OCI-LY7 (cell line): ENCODE results near the gene HBE1. TPM values are rescaled to one million over a fixed set of nuclear protein-coding genes. Genes with fewer than 3 reads are reported as not detected.
A peak's percentile ranks its signal among the peaks of the same experiment; 100 is the strongest.

Source experiments
- BruUV-seq: library from RNA; stranded (reverse); fragments of 400-500 nt; replicated peaks from 2 replicates; lab custom pipeline; 2021; lab: Mats Ljungman, UMichigan
- CTCF ChIA-PET: fragments of 300-600 bp; sonication (Branson Sonifier 250); formaldehyde crosslinking; loops from one replicate; lab custom pipeline; 2022; ENCODE audit warnings: antibody characterized with exemption; ENCODE audit not compliant: unreplicated experiment; lab: Charles Lee
- POLR2A ChIA-PET: fragments of 300-600 bp; sonication (Branson Sonifier 250); formaldehyde crosslinking; loops from one replicate; lab custom pipeline; 2022; ENCODE audit warnings: antibody characterized with exemption; lab: Charles Lee
- DNase-seq: peaks from one replicate; pipeline ENCODE4 v3.0.0-alpha.2; 2015; ENCODE audit warnings: low spot score
- H2AFZ ChIP-seq: fragments of 200-600 bp; sonication (generic), shearing (Covaris generic); 2 replicates; pipeline ENCODE4 v1.6.1; 2014; ENCODE audit warnings: mild to moderate bottlenecking, antibody characterized with exemption, low read length, moderate library complexity
- H3K27ac ChIP-seq: fragments of 200-600 bp; sonication (generic); 2 replicates; pipeline ENCODE4 v1.5.1; 2014; ENCODE audit warnings: mixed run types, low read depth, mild to moderate bottlenecking, moderate library complexity, low read length, inconsistent platforms; ENCODE audit not compliant: poor library complexity, severe bottlenecking
- H3K36me3 ChIP-seq: fragments of 200-600 bp; sonication (generic); 2 replicates; pipeline ENCODE4 v1.6.1; 2014; ENCODE audit warnings: mild to moderate bottlenecking, antibody characterized with exemption, low read length, moderate library complexity, mixed read lengths; ENCODE audit not compliant: insufficient read depth
- H3K4me1 ChIP-seq: fragments of 200-600 bp; sonication (generic); 2 replicates; pipeline ENCODE4 v1.5.1; 2014; ENCODE audit warnings: mild to moderate bottlenecking, low read length; ENCODE audit not compliant: insufficient read depth, poor library complexity, severe bottlenecking
- H3K4me2 ChIP-seq: fragments of 200-600 bp; sonication (generic); 2 replicates; pipeline ENCODE4 v1.6.1; 2014; ENCODE audit warnings: mild to moderate bottlenecking, low read length
- H3K4me3 ChIP-seq: fragments of 200-600 bp; sonication (generic); 2 replicates; pipeline ENCODE4 v1.5.1; 2014; ENCODE audit warnings: mild to moderate bottlenecking, low read depth, low read length; ENCODE audit not compliant: poor library complexity, severe bottlenecking
- H3K79me2 ChIP-seq: fragments of 200-600 bp; sonication (generic); 2 replicates; pipeline ENCODE4 v1.6.1; 2016; ENCODE audit warnings: low read depth, mild to moderate bottlenecking, low read length, moderate library complexity, mixed read lengths; ENCODE audit not compliant: insufficient read depth
- H3K9me2 ChIP-seq: fragments of 200-600 bp; sonication (generic); 2 replicates; pipeline ENCODE4 v1.6.1; 2016; ENCODE audit warnings: mild to moderate bottlenecking, low read length, mixed read lengths; ENCODE audit not compliant: insufficient read depth
- H3K9me3 ChIP-seq: fragments of 200-600 bp; sonication (generic); 2 replicates; pipeline ENCODE4 v1.6.1; 2014; ENCODE audit warnings: mild to moderate bottlenecking, mixed run types, low read length, mixed read lengths
- H4K20me1 ChIP-seq: fragments of 200-600 bp; sonication (generic); 2 replicates; pipeline ENCODE4 v1.6.1; 2014; ENCODE audit warnings: mild to moderate bottlenecking, antibody characterized with exemption, low read length, moderate library complexity, mixed read lengths; ENCODE audit not compliant: insufficient read depth
- EZH2phosphoT487 ChIP-seq: fragments of 200-600 bp; sonication (generic); IDR thresholded peaks from 2 replicates; pipeline ENCODE4 v1.6.1; 2018; ENCODE audit warnings: low read depth, borderline replicate concordance, mild to moderate bottlenecking, mixed run types, antibody characterized with exemption, low read length, moderate library complexity, mixed read lengths
- intact Hi-C: fragments of 100-400 bp; cut with micrococcal nuclease; formaldehyde crosslinking; loops from one replicate; pipeline ENCODE4 v1.10.0; 2022; ENCODE audit not compliant: unreplicated experiment
- total RNA-seq, 2 experiments: library from RNA; depleted of rRNA in 1 of 2; stranded (reverse); fragments of >200 nt in 1 of 2; shearing (Covaris generic) in 1 of 2; gene quantifications; 2 replicates each; pipeline ENCODE4 v1.2.3, GENCODE V29; 2014 to 2022
- TF ChIP-seq, protein P1 (sequence below): fragments of 200-600 bp; sonication (generic); conservative IDR thresholded peaks from 2 replicates; pipeline ENCODE4 v1.5.1; 2014; ENCODE audit warnings: mild to moderate bottlenecking, antibody characterized with exemption, low read length, moderate library complexity, mixed read lengths

Gene HBE1
- total RNA-seq, 2 experiments from 2014 or later = not detected

DNA sequence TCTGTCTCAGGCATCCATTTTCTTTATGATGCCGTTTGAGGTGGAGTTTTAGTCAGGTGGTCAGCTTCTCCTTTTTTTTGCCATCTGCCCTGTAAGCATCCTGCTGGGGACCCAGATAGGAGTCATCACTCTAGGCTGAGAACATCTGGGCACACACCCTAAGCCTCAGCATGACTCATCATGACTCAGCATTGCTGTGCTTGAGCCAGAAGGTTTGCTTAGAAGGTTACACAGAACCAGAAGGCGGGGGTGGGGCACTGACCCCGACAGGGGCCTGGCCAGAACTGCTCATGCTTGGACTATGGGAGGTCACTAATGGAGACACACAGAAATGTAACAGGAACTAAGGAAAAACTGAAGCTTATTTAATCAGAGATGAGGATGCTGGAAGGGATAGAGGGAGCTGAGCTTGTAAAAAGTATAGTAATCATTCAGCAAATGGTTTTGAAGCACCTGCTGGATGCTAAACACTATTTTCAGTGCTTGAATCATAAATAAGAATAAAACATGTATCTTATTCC lies 10.9 kb upstream of the HBE1 start:
- H3K4me1 ChIP-seq = no peaks in the 10 kb centered on the region
- H3K9me3 ChIP-seq = no peaks in the 10 kb centered on the region
- no TSS peak for BruUV-seq
- TF ChIP-seq, protein P1, sequence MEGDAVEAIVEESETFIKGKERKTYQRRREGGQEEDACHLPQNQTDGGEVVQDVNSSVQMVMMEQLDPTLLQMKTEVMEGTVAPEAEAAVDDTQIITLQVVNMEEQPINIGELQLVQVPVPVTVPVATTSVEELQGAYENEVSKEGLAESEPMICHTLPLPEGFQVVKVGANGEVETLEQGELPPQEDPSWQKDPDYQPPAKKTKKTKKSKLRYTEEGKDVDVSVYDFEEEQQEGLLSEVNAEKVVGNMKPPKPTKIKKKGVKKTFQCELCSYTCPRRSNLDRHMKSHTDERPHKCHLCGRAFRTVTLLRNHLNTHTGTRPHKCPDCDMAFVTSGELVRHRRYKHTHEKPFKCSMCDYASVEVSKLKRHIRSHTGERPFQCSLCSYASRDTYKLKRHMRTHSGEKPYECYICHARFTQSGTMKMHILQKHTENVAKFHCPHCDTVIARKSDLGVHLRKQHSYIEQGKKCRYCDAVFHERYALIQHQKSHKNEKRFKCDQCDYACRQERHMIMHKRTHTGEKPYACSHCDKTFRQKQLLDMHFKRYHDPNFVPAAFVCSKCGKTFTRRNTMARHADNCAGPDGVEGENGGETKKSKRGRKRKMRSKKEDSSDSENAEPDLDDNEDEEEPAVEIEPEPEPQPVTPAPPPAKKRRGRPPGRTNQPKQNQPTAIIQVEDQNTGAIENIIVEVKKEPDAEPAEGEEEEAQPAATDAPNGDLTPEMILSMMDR = no peak
- no peak for TF ChIP-seq EZH2phosphoT487
- CTCF ChIA-PET = no interaction called here
- H2AFZ ChIP-seq = no peak overlapping the region
- no peaks in the 10 kb centered on the region for H3K9me2 ChIP-seq
- H3K79me2 ChIP-seq = no peaks in the 10 kb centered on the region
- intact Hi-C loops = no loop called here
- POLR2A ChIA-PET = interaction anchor here (1.0 kb wide), 1 partner anchor 384 kb away, joined by 3 read pairs; no protein-coding TSS in a partner anchor
- no peaks in the 10 kb centered on the region for H3K36me3 ChIP-seq
- H3K4me2 ChIP-seq = no peak overlapping the region
- H3K4me3 ChIP-seq = no peak overlapping the region
- H4K20me1 ChIP-seq = no peaks in the 10 kb centered on the region
- peak; percentile 3 for DNase-seq
- no peak overlapping the region for H3K27ac ChIP-seq

- H3K79me2 ChIP-seq = no peaks in the 10 kb centered on the region
Measured at GRCh38 chr11:5279471-5280090, 9.8 kb upstream of the HBE1 start.

More at GRCh38 chr11:5279471-5280090, 9.8 kb upstream of the HBE1 start:
- TF ChIP-seq, protein P1 = no peak
- TF ChIP-seq EZH2phosphoT487 = no peak
- Histone ChIP-seq H3K4me2 (no peak overlapping the region), H3K27ac (no peak overlapping the region), H3K9me2 (no peaks in the 10 kb centered on the region), H3K36me3 (no peaks in the 10 kb centered on the region), H4K20me1 (no peaks in the 10 kb centered on the region), H3K9me3 (no peaks in the 10 kb centered on the region), H2AFZ (no peak overlapping the region), H3K4me1 (no peaks in the 10 kb centered on the region), H3K4me3 (no peak overlapping the region)
- CTCF ChIA-PET = no interaction called here
- POLR2A ChIA-PET = no interaction called here
- DNase-seq = no peak
- no TSS peak for BruUV-seq
- intact Hi-C loops = no loop called here
